GM12864 (cell line): ENCODE data around the gene PPM1L.

Experiments used
- DNase-seq: peaks from one replicate; pipeline ENCODE4 v3.0.0-alpha.2; 2011; ENCODE audit warnings: low read depth
- H3K4me3 ChIP-seq: 2 replicates; pipeline ENCODE4 v1.5.1; 2011; ENCODE audit warnings: mild to moderate bottlenecking, low read depth, low read length, control low read depth
- TF ChIP-seq, protein P1 (sequence below): IDR thresholded peaks from 2 replicates; pipeline ENCODE4 v1.5.1; 2011; ENCODE audit warnings: low read depth, mild to moderate bottlenecking, moderate library complexity, low read length, control low read depth, inconsistent platforms; ENCODE audit errors: missing control alignments

The PPM1L gene

DNA sequence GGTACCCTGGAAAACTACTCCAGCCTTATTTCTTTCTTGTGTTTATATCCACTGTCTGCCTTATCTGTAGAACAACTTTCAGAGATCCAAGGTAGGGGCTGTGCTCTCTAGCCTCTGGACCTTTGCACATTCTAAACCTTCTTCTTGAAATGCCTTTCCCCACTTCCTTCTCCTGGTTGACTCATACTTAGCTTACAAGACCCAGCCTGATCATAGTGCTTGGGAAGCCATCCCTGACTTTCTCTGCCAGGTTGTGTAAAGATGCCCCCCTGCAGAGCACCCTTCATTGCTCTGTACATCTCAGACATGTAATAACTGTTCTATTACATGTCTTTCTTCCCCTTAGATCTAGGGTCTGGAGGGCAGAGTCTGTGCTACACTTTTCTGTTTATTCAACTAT is 50.1 kb downstream of the PPM1L start:
- DNase-seq = no peak
- TF ChIP-seq, protein P1, sequence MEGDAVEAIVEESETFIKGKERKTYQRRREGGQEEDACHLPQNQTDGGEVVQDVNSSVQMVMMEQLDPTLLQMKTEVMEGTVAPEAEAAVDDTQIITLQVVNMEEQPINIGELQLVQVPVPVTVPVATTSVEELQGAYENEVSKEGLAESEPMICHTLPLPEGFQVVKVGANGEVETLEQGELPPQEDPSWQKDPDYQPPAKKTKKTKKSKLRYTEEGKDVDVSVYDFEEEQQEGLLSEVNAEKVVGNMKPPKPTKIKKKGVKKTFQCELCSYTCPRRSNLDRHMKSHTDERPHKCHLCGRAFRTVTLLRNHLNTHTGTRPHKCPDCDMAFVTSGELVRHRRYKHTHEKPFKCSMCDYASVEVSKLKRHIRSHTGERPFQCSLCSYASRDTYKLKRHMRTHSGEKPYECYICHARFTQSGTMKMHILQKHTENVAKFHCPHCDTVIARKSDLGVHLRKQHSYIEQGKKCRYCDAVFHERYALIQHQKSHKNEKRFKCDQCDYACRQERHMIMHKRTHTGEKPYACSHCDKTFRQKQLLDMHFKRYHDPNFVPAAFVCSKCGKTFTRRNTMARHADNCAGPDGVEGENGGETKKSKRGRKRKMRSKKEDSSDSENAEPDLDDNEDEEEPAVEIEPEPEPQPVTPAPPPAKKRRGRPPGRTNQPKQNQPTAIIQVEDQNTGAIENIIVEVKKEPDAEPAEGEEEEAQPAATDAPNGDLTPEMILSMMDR = no peak
- H3K4me3 ChIP-seq = no peak overlapping the region

DNA sequence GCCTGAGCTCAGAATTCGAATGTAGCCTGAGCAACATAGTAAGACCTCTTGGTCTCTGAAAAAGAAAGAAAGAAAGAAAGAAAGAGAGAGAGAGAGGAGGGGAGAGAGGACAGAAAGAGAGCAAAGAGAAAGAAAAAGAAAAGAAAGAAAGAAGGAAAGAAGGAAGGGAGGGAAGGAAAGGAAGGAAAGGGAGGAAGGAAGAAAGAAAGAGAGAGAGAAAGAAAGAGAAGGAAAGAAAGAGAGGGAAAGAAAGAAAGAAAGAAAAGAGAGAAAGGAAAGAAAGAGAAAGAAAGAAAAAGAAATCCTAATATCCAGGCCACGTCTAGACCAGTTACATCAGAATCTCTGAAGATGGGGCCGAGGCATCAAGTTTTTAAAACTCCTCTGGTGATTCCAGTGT is 50.7 kb downstream of the PPM1L start:
- TF ChIP-seq, protein P1 = no peak
- no peak for DNase-seq
- no peak overlapping the region for H3K4me3 ChIP-seq

DNA sequence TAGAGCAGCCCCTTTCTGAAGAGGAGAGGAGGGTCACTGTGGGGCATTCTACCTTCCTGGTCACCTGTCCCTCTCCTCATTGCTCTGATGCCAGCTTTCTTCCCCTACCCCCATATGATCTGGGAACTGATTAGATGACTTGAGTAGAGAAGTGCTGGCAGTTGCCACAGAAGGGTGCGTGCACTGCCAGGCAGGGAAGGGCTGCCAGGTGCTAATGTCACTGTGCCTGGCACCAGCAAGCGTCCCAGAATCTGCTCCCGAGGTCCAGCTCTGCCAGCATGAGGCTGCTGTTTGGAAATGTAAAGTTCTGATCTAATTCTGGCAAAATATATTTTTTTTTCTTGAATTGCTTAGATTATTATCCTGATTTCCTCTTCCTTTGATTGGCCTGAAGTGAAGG is 52.8 kb downstream of the PPM1L start:
- no peak overlapping the region for H3K4me3 ChIP-seq
- TF ChIP-seq, protein P1 = no peak
- no peak for DNase-seq

DNA sequence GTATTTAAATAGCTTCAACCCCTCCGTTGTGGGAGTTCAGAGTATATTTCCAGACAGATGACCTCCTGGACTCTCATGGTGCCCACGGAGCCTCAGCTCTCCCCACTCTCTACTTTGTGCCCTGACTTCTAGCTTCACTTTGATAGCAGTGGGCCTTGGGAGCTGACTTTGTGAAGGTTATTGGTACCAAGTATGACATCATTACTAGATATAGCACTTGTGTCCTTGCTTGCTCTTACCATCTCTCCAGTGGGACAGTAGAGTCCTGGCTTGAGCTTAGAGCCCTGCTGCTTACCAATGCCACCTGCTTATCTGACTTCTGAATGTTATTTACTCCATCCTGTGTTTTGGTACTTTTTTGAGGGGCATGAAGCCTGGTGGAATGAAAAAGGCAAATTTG is 53.4 kb downstream of the PPM1L start:
- no peak overlapping the region for H3K4me3 ChIP-seq
- DNase-seq = no peak
- TF ChIP-seq, protein P1 = no peak

DNA sequence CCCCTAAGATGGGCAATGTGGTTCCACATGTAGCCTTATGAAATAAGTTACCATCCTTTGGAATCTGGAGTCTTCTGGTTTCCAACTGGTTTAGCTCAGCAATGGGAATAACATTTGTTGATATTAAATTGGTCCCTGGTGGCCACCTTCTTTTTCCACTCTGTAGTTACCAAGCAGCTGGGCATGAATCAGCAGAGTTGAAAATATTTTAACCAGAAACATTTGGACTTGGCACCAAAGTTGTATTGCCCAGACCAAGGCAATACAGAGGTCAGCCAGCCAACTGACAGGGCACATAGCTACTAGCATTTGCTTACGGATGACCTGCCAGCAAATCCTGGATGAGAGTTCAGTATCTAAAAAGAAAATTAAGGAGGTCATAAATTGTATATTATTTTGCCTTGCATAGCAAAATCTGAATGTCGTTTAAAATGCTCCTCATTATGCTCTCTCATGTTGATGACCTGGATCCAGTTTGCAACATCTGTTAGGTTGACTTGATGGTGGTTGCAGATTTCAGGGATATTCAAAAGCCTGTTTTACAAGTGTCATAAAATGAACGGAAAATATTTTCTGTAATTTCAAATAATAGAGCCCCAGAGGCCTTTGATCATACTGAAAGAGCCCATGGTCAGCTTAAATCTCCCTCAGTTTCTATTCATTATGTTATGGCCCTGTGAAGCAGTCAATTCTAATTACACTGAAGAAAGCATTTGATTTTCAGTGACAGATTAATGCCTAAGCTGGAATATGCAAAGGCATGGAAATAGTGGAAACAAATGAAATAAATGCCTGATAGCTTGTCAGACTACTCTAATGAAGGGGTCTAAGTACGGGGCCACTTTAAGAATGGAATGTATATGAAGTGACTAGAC is 54.6 kb downstream of the PPM1L start:
- no peak for DNase-seq
- no peak overlapping the region for H3K4me3 ChIP-seq
- TF ChIP-seq, protein P1 = no peak

DNA sequence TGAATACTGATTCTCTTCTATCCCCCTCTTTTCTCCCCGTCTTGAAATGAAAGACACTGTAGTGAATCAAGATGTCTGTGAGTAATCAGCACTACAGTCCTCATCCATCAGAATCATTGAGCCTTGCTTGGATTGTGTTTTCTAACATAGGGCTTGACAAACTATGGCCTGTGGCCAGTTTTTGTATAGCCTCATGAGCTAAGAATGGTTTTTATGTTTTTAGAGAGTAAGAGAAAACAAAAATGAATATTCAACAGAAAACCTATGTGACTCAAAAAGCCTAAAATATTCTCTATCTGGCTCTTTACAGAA is 55.2 kb downstream of the PPM1L start:
- no peak for DNase-seq
- no peak overlapping the region for H3K4me3 ChIP-seq
- TF ChIP-seq, protein P1 = no peak

DNA sequence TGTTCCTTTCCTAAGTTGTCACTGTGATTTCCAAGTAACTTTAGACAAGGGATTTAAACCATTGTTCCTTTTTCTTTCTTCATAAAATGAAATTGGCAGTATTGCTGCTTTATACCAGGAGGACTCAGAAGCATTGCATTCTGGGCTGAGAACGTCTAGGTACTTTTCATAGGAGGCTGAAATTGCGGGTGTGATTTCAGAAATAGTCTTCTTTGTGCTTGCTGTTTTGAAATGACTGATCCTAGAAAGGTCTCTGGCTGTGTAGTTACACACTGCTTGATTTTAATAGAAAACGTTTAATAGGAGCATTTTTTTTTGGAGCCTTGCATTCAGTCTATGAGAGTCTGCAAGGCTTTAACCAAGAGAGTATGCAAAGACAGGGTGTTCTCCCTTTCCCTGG is 56.3 kb downstream of the PPM1L start:
- TF ChIP-seq, protein P1 = no peak
- no peak overlapping the region for H3K4me3 ChIP-seq
- DNase-seq = no peak
